LNCaP clone FGC (cell line): ENCODE data around the gene DLX4.

Experiments
- DNase-seq: peaks from one replicate; pipeline ENCODE4 v3.0.0-alpha.2; 2011; ENCODE audit warnings: low read depth
- H3K4me3 ChIP-seq: 2 replicates; pipeline ENCODE4 v1.5.1; 2011; ENCODE audit warnings: mild to moderate bottlenecking, low read depth, low read length, control low read depth
- CTCF ChIP-seq: IDR thresholded peaks from 2 replicates; pipeline ENCODE4 v1.5.1; 2012; ENCODE audit warnings: mild to moderate bottlenecking; ENCODE audit not compliant: control insufficient read depth, insufficient read depth; ENCODE audit errors: extremely low read depth

The DLX4 gene

GRCh38 chr17:49932901-49933300 lies 36.1 kb upstream of the DLX4 start:
- no peak overlapping the region for H3K4me3 ChIP-seq
- TF ChIP-seq CTCF = no peak
- DNase-seq = no peak

- no peak for DNase-seq
These were observed 33.3 kb upstream of the DLX4 start for GRCh38 chr17:49935526-49936210.

DNA sequence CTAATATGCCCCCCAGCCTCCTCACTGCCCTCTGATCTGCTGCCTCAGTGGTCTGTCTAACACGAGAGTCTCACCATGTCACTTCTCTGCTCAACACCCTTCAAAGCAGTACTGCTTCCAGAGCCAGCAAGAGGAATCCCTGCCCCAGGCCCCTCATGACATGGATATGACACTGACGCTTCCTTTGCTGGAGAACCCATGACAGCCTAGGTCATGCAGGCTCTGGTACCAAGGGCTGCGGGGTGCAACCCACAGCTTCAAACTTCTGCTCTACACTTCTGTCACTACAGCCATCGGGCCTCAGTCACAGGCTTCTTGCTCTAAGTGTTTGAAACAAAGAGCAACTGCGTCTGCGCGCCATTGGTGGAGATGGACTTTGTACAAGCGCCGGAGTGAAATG lies 32.6 kb upstream of the DLX4 start:
- no peak for TF ChIP-seq CTCF
- no peak overlapping the region for H3K4me3 ChIP-seq
- no peak for DNase-seq

More at GRCh38 chr17:49935526-49936210, 33.3 kb upstream of the DLX4 start:
- TF ChIP-seq CTCF = no peak
- no peak overlapping the region for H3K4me3 ChIP-seq

DNA sequence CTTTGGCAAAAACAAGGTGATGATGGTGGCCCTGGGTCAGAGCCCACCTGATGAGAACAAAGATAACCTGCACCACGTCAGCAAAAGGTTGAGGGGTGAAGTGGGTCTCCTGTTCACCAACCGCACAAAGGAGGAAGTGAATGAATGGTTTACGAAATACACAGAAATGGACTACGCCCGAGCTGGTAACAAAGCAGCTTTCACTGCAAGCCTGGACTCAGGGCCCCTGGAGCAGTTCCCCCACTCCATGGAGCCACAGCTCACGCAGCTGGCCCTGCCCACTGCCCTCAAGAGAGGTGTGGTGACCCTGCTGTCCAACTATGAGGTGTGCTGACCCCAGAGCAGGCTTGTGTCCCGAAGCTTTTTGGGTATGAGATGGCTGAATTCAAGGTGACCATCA lies 29.7 kb upstream of the DLX4 start:
- DNase-seq = no peak
- no peak for TF ChIP-seq CTCF
- H3K4me3 ChIP-seq = no peak overlapping the region

DNA sequence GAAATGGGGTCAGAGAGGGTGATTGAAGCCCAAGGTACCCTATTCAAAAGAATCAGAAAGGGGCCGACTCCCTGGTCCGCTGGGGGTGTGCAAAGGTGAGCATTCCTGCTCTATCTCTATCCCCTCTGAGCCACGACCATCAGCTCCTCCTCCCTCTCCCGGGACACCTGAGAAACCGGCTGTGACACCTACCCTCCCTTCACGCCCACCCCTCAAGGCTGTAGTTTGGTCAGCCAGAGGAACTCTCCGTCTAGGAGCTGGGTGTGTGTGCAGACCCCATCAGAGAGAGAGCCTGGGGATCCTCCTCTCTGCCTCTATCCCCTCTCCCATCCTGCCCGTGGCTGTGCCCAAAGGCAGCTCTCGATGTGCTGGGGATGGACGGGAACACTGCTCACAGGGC lies 27.6 kb upstream of the DLX4 start:
- no peak overlapping the region for H3K4me3 ChIP-seq
- TF ChIP-seq CTCF = no peak
- no peak for DNase-seq

GRCh38 chr17:49942947-49943346 lies 26.0 kb upstream of the DLX4 start:
- TF ChIP-seq CTCF = no peak
- no peak for DNase-seq
- no peak overlapping the region for H3K4me3 ChIP-seq

GRCh38 chr17:49944273-49944870 lies 24.6 kb upstream of the DLX4 start:
- DNase-seq = no peak
- TF ChIP-seq CTCF = no peak
- no peak overlapping the region for H3K4me3 ChIP-seq
